HG03280 (cell line): Measurements from ENCODE around the gene LRFN4.

Experiments used
- ATAC-seq: cut with Tn5 transposase; IDR thresholded peaks from one replicate; pipeline ENCODE4 v1.9.1; 2021; ENCODE audit warnings: mild to moderate bottlenecking, moderate library complexity; ENCODE audit not compliant: unreplicated experiment

The LRFN4 gene

GRCh38 chr11:66870131-66870530 lies 13.3 kb downstream of the LRFN4 start:
- no peak for ATAC-seq

DNA sequence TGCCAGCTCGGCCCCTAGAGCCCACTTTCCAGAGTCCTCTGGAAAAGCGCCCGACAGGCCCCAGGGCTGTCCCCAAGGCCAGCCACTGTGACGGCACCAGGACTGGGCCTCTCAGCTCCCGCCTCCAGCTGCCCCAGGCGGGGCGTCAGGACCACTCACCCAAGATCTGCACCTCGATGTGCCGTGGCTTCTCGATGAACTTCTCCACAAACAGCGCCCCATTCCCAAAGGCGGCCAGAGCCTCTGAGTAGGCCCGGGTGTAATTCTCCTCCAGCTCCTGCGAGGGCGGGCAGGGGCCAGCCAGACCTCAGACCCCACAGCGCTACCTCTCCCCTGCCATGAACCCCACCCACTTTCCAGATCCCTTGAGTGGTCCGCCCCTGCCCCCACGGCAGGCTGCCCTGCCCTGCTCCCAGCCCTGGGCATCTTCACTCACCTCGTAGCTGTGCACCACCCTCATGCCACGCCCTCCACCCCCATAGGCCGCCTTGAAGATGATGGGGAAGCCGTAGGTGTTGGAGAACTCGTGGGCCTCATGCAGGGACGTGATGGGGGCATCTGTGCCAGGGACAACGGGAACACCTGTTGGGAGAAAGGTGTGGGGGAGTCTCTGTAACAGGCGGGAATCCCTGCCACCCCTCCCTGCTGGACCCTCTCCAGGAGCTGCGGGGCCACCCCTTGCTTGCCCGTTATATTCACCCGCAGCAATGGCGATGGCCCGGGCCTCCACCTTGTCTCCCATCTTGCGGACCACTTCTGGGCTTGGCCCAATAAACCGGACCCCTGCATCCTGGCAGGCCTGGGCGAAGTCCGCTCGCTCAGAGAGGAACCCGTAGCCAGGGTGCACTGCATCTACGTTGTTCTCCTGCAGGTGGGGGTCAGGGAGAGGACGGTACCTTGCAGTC lies 14.0 kb downstream of the LRFN4 start:
- ATAC-seq, result no peak

DNA sequence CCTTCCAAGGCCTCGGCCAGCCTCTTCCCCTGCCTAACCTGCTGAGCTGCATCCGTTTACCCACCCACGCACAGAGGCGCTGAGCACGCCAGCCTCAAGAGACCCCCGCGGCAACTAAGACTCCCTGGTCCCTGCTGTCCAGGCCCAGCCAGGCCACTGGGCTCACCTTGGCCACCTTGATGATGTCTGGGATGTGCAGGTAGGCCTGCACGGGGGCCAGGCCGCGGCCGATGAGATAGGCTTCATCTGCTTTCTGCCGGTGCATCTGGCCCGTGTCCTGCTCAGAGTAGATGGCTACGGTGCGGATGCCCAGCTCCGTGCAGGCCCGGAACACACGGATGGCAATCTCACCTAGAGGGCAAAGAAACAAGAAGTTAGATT lies 14.6 kb downstream of the LRFN4 start:
- ATAC-seq, result no peak

DNA sequence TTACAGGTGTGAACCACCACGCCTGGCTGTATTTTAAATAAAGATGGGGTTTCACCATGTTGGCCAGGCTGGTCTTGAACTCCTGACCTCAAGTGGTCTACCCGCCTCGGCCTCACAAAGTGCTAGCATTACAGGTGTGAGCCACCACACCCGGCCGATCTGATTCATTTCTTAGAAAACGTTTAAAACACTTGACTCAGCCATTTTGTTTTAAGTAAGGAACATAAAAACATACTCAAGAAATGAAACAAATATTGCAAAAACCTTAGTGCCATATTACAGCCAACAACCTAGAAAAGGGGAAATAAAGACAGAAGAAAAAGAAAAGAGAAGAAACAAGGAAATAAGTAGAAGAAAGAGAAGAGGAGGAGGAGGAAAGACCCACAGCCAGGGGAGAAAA lies 17.4 kb downstream of the LRFN4 start:
- ATAC-seq, result no peak

DNA sequence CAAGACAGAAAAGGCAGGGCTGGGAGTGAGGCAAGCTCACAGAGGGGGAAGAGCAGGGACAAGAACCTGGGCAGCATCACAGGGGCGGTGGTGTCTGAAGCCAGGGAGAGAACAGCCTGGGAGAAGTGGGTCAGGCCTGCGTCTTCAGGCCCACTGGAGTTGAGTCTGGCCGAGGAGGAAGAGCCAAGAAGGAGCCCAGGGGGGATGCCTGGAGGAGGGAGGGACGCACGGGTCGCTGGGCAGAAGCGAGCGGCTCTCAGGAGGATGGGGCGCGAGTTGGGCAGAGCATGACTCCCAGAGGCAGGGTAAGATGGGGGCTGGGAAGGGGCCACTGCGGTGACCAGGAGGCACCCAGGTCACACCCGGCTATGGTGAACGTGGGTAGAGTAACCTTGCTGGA lies 18.5 kb downstream of the LRFN4 start:
- no peak for ATAC-seq

- ATAC-seq, result no peak
Observed at GRCh38 chr11:66877588-66878385, 20.9 kb downstream of the LRFN4 start.

DNA sequence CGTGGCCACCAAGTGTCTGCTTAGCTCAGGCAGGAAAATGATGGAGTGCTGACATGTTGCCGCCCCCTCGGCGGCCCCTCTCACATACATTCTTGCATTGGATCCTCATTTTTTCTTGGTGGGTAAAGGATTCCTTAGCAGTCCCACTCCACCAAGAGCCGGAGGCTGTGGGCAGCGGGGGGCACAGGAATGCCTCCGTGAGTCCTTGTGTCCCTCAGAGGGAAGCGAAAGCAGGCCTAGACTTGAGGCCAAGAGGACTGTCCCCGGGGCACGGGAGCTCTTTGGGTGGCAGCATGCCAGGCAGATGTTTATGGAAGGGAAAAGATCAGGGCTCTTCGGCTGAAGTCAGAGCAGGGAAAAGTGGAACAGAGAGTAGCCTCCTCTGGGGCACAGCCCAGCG lies 21.6 kb downstream of the LRFN4 start:
- ATAC-seq, result no peak

DNA sequence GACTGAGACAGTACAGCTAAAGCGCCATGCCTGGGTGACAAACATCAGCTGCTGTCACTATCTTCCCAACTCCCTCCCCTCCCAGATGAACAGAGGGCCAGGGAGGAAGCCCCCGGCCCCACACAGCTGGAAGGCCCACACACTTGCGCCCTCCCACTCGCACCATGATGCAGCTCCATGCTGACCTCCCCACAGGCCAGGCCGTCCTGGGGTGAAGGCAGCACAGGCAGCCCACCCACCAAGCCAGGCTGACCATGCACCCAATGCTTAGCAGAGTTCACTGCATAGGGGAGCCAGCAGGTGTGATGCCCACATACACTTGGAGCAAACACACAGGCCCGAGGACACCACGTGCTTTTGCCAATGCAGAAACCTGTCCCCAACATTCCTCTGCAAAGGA lies 22.1 kb downstream of the LRFN4 start:
- no peak for ATAC-seq

DNA sequence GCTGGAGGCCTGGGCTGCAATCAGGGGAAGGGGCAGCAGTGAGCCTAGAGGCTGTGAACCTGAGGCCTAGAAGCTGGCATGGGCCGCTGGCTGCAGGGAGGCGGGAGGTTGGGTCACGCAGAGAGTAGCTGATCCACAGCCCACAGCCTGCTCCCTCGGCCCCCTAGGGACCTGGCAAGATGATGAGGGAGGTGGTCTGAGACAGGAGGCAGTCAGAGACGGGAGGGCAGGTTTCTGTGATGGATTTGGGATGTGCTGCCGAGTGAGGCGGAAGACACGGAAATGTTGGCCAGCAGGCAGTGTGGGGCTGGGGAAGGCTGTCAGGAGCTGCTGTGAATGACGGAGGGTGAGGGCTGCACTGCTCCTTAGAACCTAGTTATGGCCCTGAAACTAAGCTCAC lies 22.7 kb downstream of the LRFN4 start:
- no peak for ATAC-seq

DNA sequence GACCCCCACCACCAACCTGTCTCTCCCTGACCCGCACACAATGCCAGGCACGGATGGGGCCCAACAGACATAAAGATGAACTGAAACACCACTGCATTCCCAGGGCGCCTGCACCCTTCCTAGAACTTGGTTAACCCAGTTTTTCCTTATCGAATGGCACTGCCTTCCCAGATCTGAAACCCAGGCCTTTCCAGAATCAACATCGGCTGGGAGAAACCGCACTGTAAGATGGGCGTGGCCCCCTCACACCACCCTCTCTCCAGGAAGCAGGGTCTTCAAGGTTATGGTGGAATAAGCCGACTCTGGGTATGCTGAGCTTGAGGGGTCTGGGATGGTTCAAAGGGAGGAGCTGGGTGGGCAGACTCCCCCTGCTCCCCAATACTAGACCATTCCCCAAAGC lies 23.1 kb downstream of the LRFN4 start:
- ATAC-seq, result no peak

- ATAC-seq, result no peak
Observed at GRCh38 chr11:66880496-66881450, 23.9 kb downstream of the LRFN4 start.

DNA sequence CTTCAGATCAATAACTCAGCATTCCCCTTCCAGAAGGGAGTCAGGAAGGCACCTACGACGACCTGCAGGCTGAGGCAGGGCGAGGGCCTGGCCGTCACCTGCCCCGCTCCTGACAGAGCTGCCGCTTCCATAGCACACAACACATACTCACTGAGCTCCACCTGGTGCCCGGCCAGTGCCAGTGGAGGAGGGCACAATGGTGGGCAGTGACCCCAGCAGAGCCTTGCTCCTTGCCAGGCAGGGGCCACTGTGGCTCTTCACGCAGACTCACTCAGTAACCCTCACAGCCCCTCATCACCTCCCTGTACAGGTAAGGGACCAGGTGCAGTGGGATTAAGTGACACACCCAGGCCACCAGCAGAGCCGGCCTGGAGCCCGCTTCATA lies 24.6 kb downstream of the LRFN4 start:
- ATAC-seq, result no peak

DNA sequence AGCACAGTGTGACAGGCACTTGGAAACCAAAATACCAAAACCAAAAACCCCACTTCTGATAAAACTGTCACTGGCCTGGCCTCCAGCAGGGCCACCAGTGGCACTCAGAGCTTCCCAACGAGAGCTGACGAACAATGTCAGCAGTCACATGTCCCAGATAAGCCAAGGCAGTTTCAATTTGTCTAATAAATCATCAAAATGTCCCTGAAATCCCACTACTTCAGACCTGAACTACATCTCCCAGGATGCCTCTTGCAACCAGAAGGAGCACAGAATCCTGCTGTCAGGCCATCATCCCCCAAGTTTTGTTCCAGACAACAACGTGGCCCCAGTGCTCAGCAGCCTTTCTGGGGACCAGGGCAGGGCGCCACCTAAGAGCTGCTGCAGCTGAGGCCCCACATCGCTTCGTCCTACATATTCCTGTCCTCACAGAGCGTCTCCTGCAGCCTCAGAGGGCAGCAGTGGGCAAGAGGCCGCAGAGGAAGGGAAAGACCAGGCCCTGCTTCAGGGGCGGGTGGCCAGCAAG lies 25.1 kb downstream of the LRFN4 start:
- ATAC-seq, result no peak

DNA sequence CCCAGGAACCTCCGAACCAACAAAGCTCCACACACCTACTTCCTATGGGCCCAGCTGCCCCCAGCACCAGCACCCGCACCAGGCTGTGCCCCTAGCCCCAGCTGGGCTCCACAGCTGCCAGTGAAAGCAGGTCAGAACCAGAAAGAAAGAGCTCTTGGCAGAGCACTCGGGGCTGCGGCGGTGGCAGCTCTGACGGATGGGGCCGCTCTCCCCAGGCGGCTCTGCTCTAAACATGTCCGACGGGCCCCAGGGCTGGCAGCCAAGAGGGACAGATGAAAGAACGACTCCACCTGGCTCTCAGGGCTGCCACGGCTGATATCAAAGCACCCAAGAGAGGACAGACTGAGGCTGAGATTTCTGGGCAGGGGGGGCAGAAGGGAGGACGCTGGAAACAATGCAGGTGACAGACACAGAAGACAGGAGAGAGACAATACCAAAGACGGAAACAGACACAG lies 25.7 kb downstream of the LRFN4 start:
- ATAC-seq, result no peak

GRCh38 chr11:66883016-66883965 lies 26.4 kb downstream of the LRFN4 start:
- no peak for ATAC-seq

DNA sequence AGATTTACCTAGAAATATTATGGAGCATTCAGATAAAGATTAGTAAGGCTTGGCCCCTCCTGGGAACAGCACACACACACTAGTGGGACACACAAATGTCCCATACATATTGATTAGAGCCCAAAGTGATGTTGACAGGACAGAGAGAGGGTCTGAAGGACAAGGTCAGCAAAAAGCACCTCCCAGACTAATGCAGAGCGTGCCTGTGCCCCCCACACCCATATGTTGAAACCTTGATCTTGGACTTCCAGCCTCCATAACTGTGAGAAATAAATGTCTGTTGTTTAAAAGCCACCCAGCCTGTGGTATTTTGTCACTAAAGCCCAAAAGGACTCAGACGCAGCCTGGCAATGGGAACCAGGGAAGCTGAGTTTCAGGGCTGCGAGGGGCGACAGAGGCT lies 27.6 kb downstream of the LRFN4 start:
- no peak for ATAC-seq

- no peak for ATAC-seq
Observed at GRCh38 chr11:66885469-66885868, 28.6 kb downstream of the LRFN4 start.

DNA sequence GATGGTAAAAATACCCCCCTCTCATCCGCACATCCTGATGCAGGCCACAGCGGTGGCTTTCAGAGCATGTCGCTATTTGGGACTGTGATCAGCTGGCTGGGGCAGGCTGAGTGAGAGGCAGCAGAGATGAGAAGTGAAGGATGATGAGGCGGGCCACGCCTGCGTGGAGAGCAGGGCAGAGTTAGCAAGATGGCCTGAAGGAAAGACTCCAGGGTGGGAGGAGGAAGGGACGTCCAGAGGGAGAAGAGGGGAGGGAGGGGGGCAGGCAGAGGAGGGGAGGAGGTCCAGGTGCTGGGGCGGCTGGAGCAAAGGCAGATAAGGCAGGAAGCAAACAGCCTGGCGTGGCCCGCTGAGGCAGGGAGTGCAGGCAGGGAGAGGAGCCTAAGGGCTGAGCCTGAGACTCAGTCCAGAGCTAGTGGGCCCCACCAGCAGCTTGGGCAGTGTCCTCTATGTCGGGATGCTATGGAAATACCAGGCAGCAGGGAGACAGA lies 29.1 kb downstream of the LRFN4 start:
- ATAC-seq, result no peak

DNA sequence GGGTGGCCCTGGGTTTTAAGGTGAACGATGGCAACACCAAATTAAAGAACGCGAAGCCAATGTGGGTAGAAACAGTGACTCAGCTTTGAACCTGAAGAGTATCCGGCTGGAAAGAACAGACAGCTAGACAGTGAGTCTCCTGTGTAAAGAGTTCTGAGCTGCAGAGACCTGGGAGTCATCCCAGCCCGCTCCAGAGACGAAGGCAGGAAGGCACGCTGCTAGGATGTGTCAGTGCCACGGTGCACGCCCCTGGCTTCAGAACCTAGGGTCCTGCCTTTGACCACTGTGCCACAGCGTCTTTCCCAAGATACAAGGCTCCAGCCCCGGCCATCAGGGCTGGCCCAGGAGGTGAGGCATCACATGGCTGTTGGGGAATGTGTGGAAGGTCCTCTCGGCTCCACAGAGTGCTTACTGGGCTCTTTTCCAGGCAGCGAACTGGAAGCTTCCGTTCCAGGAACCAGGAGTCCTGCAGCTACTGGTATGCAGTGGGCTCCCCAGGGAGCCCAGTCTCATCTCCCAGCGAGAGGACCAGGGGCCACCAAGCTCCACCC lies 29.9 kb downstream of the LRFN4 start:
- no peak for ATAC-seq
